Karpas-422 (cell line): ENCODE data around the gene LYRM2. TPM values are rescaled to one million over a fixed set of nuclear protein-coding genes. Genes with fewer than 3 reads are reported as not detected.
"Not testable (repeated sequence)": the region's sequence is repeated elsewhere in the genome, so short reads cannot be mapped to it uniquely, and the experiment has no call there.

ENCODE experiments used
- DNase-seq: peaks from one replicate; pipeline ENCODE4 v3.0.0-alpha.2; 2015
- H2AFZ ChIP-seq: fragments of 200-600 bp; sonication (generic); 2 replicates; pipeline ENCODE4 v1.6.1; 2014; ENCODE audit warnings: antibody characterized with exemption, low read length, mixed read lengths
- H3K27ac ChIP-seq: fragments of 200-600 bp; sonication (generic); 2 replicates; pipeline ENCODE4 v1.5.1; 2014; ENCODE audit warnings: mild to moderate bottlenecking, low read length, moderate library complexity
- H3K27me3 ChIP-seq: fragments of 200-600 bp; sonication (generic); 2 replicates; pipeline ENCODE4 v1.6.1; 2014; ENCODE audit warnings: low read length, mixed read lengths
- H3K36me3 ChIP-seq: fragments of 200-600 bp; sonication (generic); 2 replicates; pipeline ENCODE4 v1.6.1; 2014; ENCODE audit warnings: low read length, mixed read lengths; ENCODE audit not compliant: insufficient read depth
- H3K4me1 ChIP-seq: fragments of 200-600 bp; sonication (generic); 2 replicates; pipeline ENCODE4 v1.6.1; 2014; ENCODE audit warnings: mild to moderate bottlenecking, low read length, mixed read lengths
- H3K4me2 ChIP-seq: fragments of 200-600 bp; sonication (generic); 2 replicates; pipeline ENCODE4 v1.6.1; 2014; ENCODE audit warnings: low read length, low read depth, mild to moderate bottlenecking; ENCODE audit not compliant: poor library complexity, severe bottlenecking
- H3K4me3 ChIP-seq: fragments of 200-600 bp; sonication (generic); 2 replicates; pipeline ENCODE4 v1.5.1; 2014; ENCODE audit warnings: mild to moderate bottlenecking, antibody characterized with exemption, low read length, mixed read lengths
- H3K79me2 ChIP-seq: fragments of 200-600 bp; sonication (generic); 2 replicates; pipeline ENCODE4 v1.6.1; 2014; ENCODE audit warnings: mild to moderate bottlenecking, low read length, mixed read lengths
- H3K9ac ChIP-seq: fragments of 200-600 bp; sonication (generic); 2 replicates; pipeline ENCODE4 v1.6.0; 2014; ENCODE audit warnings: low read length
- H3K9me2 ChIP-seq: fragments of 200-600 bp; sonication (generic), shearing (Covaris generic); replicated peaks from 2 replicates; pipeline ENCODE4 v1.6.0; 2014; ENCODE audit warnings: mild to moderate bottlenecking, low read length, moderate library complexity; ENCODE audit not compliant: insufficient read depth
- H3K9me3 ChIP-seq: fragments of 300-700, 200-600 bp; sonication (generic); 2 replicates; pipeline ENCODE4 v1.6.1; 2014; ENCODE audit warnings: low read length, mixed read lengths
- H4K20me1 ChIP-seq: fragments of 200-600 bp; sonication (generic); 2 replicates; pipeline ENCODE4 v1.6.1; 2014; ENCODE audit warnings: mild to moderate bottlenecking, antibody characterized with exemption, low read length, low read depth; ENCODE audit not compliant: insufficient read depth
- total RNA-seq: library from RNA; depleted of rRNA; stranded (reverse); fragments of >200 nt; shearing (Covaris generic); gene quantifications from 2 replicates; pipeline ENCODE4 v1.2.3, GENCODE V29; 2014; ENCODE audit warnings: low replicate concordance

LYRM2 gene
- total RNA-seq, 1 experiment from 2014 or later, result 23.9 TPM

DNA sequence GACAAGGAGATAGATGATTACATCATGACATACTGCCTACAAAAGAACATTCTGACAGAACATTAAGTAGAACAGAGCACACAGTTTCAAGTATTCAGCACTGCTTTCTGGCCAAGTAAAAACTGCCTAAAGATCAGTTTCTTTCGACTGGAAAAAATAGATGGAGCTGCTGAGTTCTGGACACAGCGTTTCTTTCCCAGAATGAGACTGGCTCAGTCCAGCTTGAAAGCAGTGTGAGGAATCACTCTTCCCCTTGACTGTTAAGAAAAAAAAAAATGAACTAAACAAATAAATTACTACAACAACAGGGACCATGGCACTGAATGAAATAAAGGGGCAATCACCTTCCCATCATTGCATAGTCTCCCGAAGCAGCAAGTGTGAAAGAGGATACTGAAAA, 4.4 kb upstream of the LYRM2 start:
- H3K4me1 ChIP-seq, result peaks cover 14% of the 10 kb centered on the region
- no peak for DNase-seq
- H4K20me1 ChIP-seq, result no peaks in the 10 kb centered on the region
- peaks cover 46% of the 10 kb centered on the region for H3K79me2 ChIP-seq
- no peak overlapping the region for H3K4me3 ChIP-seq
- no peak overlapping the region for H3K4me2 ChIP-seq
- peaks cover 54% of the 10 kb centered on the region for H3K36me3 ChIP-seq
- H3K9ac ChIP-seq, result no peak overlapping the region
- no peak overlapping the region for H3K27ac ChIP-seq
- no peaks in the 10 kb centered on the region for H3K27me3 ChIP-seq
- no peaks in the 10 kb centered on the region for H3K9me3 ChIP-seq
- no peaks in the 10 kb centered on the region for H3K9me2 ChIP-seq
- H2AFZ ChIP-seq, result no peak overlapping the region

DNA sequence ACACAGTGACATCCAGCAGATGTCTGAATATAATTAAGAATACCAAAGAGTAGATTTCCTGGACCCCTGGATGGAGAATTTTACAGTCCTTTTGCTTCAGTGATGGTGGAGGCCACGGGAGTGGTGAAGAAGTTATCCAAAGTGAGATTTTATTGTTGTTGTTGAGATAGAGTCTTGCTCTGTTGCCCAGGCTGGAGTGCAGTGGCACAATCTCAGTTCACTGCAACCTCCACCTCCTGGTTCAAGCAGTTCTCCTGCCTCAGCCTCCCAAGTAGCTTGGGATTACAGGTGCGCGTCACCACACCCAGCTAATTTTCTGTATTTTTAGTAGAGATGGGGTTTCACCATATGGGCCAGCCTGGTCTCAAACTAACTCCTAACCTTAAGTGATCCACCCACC, 3.0 kb upstream of the LYRM2 start:
- H3K4me3 ChIP-seq, DNase-seq, H3K27me3 ChIP-seq, H3K9me2 ChIP-seq, H3K9ac ChIP-seq, H4K20me1 ChIP-seq, H3K27ac ChIP-seq, H2AFZ ChIP-seq, H3K9me3 ChIP-seq, H3K4me2 ChIP-seq: not testable (repeated sequence)
- H3K79me2 ChIP-seq, result peaks cover 51% of the 10 kb centered on the region
- peaks cover 24% of the 10 kb centered on the region for H3K4me1 ChIP-seq
- H3K36me3 ChIP-seq, result peaks cover 51% of the 10 kb centered on the region

DNA sequence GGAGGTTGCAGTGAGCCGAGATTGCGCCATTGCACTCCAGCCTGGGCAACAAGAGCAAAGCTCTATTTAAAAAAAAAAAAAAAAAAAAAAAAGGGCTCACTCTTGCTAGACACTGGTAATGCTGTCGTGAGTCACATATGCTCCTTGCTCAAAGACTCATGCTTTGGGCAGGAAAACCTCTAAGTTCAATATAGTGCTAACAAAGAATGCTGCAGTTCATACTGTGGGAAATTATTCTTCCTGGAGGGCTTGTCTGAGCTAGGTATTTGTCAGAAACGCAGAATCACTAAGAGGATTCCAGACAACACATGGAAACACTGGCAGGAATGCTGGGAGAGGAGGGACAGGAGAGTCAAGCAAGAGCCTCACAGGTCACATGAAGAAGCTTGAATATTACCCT, 2.3 kb upstream of the LYRM2 start:
- peaks cover 51% of the 10 kb centered on the region for H3K36me3 ChIP-seq
- H3K4me3 ChIP-seq, result no peak overlapping the region
- H3K4me2 ChIP-seq, result no peak overlapping the region
- H4K20me1 ChIP-seq, result no peaks in the 10 kb centered on the region
- H3K27me3 ChIP-seq, result no peaks in the 10 kb centered on the region
- H3K4me1 ChIP-seq, result peaks cover 24% of the 10 kb centered on the region
- no peak overlapping the region for H3K9ac ChIP-seq
- H3K9me3 ChIP-seq, result no peaks in the 10 kb centered on the region
- H3K27ac ChIP-seq, result peak overlapping the region; percentile 8; the same call in 1 of the 2 replicates
- H3K9me2 ChIP-seq, result no peaks in the 10 kb centered on the region
- H3K79me2 ChIP-seq, result peaks cover 51% of the 10 kb centered on the region
- DNase-seq, result no peak
- H2AFZ ChIP-seq, result no peak overlapping the region

DNA sequence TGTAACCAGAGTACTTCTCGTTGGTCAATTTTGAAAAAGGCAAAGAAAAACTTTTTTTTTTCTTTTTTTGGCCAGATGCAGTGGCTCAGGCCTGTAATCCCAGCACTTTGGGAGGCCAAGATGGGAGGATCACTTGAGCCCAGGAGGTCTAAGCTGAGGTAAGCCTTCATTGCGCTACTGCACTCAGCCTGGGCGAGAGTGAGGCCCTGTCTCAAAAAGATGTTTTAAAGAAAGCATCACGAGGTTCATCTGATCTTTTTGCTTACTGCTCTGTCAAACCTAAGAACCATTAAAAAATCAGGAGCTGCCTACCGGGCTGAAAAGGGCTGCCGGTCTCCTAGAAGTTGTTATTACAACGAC, 607 bp downstream of the LYRM2 start:
- peak overlapping the region; percentile 99 for H3K4me2 ChIP-seq
- H3K36me3 ChIP-seq, result peaks cover 34% of the 10 kb centered on the region
- H3K27me3 ChIP-seq, result no peaks in the 10 kb centered on the region
- peak overlapping the region; percentile 82 for H3K9ac ChIP-seq
- peaks cover 24% of the 10 kb centered on the region for H3K4me1 ChIP-seq
- peak overlapping the region; percentile 82 for H3K27ac ChIP-seq
- H3K9me2 ChIP-seq, result no peaks in the 10 kb centered on the region
- peaks cover 45% of the 10 kb centered on the region for H3K79me2 ChIP-seq
- H2AFZ ChIP-seq, result 0 out of 2 replicates have a peak overlapping the region, but pooled peaks have one; percentile 44
- DNase-seq, result no peak
- H3K4me3 ChIP-seq, result peak overlapping the region; percentile 77
- H4K20me1 ChIP-seq, result no peaks in the 10 kb centered on the region
- H3K9me3 ChIP-seq, result no peaks in the 10 kb centered on the region

DNA sequence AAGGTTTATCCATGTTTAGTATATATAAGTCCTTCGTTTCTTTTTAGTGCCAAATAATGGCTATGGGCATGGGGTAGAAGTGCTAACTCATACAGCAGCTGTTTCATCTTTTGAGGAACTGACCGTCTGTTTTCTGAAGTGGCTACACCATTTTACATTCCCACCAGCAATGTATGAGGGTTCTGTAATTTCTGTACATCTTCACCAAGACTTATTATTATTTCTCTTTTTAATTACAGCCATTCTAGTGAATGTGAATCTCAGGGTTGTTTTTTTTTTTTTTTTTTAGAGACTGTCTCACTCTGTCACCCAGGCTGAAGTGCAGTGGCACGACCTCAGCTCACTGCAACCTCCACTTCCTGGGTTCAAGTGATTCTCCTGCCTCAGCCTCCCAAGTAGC, 2.1 kb downstream of the LYRM2 start:
- not testable (repeated sequence) for H4K20me1 ChIP-seq, DNase-seq, H3K9me2 ChIP-seq, H3K9ac ChIP-seq, H3K9me3 ChIP-seq, H3K4me3 ChIP-seq, H3K27ac ChIP-seq, H3K4me2 ChIP-seq, H2AFZ ChIP-seq, H3K27me3 ChIP-seq
- peaks cover 24% of the 10 kb centered on the region for H3K4me1 ChIP-seq
- peaks cover 35% of the 10 kb centered on the region for H3K79me2 ChIP-seq
- peaks cover 22% of the 10 kb centered on the region; the same call in 1 of the 2 replicates for H3K36me3 ChIP-seq

DNA sequence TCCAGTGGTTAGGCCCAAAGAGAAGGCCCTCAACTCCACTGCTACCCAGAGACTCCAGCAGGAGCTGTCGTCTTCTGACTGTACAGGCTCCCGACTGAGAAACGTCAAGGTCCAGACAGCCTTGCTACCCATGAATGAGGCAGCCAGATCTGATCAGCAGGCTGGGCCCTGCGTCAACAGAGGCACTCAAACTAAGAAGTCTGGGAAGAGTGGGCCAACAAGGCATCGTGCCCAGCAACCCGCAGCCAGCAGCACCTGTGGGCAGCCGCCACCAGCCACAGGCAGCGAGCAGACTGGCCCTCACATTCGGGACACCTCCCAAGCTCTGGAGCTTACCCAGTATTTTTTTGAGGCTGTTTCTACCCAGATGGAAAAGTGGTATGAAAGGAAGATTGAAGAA, 8.1 kb downstream of the LYRM2 start:
- no peaks in the 10 kb centered on the region for H3K79me2 ChIP-seq
- H3K36me3 ChIP-seq, result no peaks in the 10 kb centered on the region; the same call in 1 of the 2 replicates
- no peaks in the 10 kb centered on the region for H4K20me1 ChIP-seq
- H3K9ac ChIP-seq, result no peak overlapping the region
- no peak overlapping the region for H3K27ac ChIP-seq
- H3K4me1 ChIP-seq, result no peaks in the 10 kb centered on the region
- H3K9me2 ChIP-seq, result no peaks in the 10 kb centered on the region
- no peak for DNase-seq
- no peaks in the 10 kb centered on the region for H3K9me3 ChIP-seq
- no peak overlapping the region for H3K4me2 ChIP-seq
- H2AFZ ChIP-seq, result no peak overlapping the region
- no peaks in the 10 kb centered on the region for H3K27me3 ChIP-seq
- no peak overlapping the region for H3K4me3 ChIP-seq

DNA sequence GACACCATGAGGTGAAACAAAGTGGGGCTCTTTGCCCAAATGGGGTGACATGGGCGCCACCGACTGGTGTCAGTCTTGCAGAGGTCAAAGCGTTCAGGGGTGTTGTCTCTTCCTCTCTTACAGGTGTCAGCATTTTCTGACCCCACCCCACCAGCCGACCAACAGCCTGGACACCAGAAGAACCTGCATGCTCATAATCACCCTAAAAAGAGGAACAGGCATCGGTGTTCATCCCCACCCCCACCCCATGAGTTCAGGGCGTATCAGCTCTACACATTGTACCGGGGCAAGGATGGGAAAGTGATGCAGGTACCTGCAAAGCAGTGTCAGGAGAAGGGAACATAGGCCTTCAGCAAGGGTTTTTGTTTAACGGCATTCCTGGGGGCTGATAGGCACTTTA, 14.8 kb downstream of the LYRM2 start:
- no peaks in the 10 kb centered on the region for H3K79me2 ChIP-seq
- no peaks in the 10 kb centered on the region for H3K9me2 ChIP-seq
- no peaks in the 10 kb centered on the region for H4K20me1 ChIP-seq
- no peak overlapping the region for H3K9ac ChIP-seq
- no peak for DNase-seq
- H3K9me3 ChIP-seq, result no peaks in the 10 kb centered on the region
- no peaks in the 10 kb centered on the region for H3K36me3 ChIP-seq
- no peak overlapping the region for H3K4me2 ChIP-seq
- H3K27ac ChIP-seq, result no peak overlapping the region
- H2AFZ ChIP-seq, result no peak overlapping the region
- no peaks in the 10 kb centered on the region for H3K27me3 ChIP-seq
- no peaks in the 10 kb centered on the region for H3K4me1 ChIP-seq
- no peak overlapping the region for H3K4me3 ChIP-seq

DNA sequence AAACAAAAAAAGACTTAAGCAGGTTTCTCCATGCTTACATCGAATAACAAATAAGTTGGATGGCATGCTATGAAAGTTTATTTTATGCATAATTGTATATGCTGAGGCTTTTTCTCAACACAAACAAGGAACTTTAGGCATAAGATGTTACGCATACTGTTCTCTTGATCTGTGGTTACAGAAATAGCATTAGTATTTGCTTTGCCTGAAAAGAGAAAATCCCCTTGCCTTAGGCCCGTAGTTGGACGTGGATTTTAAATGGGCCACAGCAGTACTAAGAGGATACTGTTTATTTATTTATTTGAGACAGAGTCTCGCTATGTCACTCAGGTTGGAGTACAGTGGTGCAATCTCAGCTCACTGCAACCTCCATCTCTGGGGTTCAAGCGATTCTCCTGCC, 19.0 kb downstream of the LYRM2 start:
- H3K27ac ChIP-seq, result no peak overlapping the region
- no peak overlapping the region for H3K4me2 ChIP-seq
- H4K20me1 ChIP-seq, result no peaks in the 10 kb centered on the region
- H3K36me3 ChIP-seq, result no peaks in the 10 kb centered on the region
- no peak overlapping the region for H3K4me3 ChIP-seq
- H3K27me3 ChIP-seq, result no peaks in the 10 kb centered on the region
- H2AFZ ChIP-seq, result no peak overlapping the region
- H3K9ac ChIP-seq, result no peak overlapping the region
- no peaks in the 10 kb centered on the region for H3K9me3 ChIP-seq
- H3K4me1 ChIP-seq, result no peaks in the 10 kb centered on the region
- no peaks in the 10 kb centered on the region for H3K9me2 ChIP-seq
- DNase-seq, result no peak
- H3K79me2 ChIP-seq, result no peaks in the 10 kb centered on the region

DNA sequence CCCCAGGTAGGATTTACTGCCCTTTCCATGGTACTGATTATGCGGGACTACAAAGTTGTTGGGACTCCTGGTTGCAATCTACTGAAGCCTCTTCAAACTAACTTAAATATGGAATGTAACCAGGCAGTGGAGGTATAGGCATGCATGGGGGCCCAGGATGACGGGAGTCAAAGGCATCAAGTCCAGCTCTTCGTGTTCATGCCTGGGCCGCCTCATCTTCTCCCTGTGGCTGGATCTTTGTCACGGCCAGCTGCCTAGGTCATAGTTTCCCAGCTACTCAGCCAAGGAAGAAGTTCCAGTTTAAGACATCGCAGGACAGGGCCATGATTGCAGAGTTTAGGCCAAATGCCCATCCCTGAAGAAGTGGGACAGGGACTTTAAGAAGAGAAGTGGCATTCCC, 20.5 kb downstream of the LYRM2 start:
- H3K27me3 ChIP-seq, result no peaks in the 10 kb centered on the region
- no peak overlapping the region for H3K4me2 ChIP-seq
- DNase-seq, result no peak
- no peak overlapping the region for H3K4me3 ChIP-seq
- no peaks in the 10 kb centered on the region for H3K9me3 ChIP-seq
- H4K20me1 ChIP-seq, result no peaks in the 10 kb centered on the region
- no peak overlapping the region for H3K9ac ChIP-seq
- H3K79me2 ChIP-seq, result no peaks in the 10 kb centered on the region
- no peak overlapping the region for H2AFZ ChIP-seq
- no peaks in the 10 kb centered on the region for H3K4me1 ChIP-seq
- H3K36me3 ChIP-seq, result no peaks in the 10 kb centered on the region
- H3K27ac ChIP-seq, result no peak overlapping the region
- no peaks in the 10 kb centered on the region for H3K9me2 ChIP-seq
